Measurements from ENCODE around the gene CAV1.
"Not testable (repeated sequence)": the region's sequence is repeated elsewhere in the genome, so short reads cannot be mapped to it uniquely, and the experiment has no call there.

Gene CAV1

DNA sequence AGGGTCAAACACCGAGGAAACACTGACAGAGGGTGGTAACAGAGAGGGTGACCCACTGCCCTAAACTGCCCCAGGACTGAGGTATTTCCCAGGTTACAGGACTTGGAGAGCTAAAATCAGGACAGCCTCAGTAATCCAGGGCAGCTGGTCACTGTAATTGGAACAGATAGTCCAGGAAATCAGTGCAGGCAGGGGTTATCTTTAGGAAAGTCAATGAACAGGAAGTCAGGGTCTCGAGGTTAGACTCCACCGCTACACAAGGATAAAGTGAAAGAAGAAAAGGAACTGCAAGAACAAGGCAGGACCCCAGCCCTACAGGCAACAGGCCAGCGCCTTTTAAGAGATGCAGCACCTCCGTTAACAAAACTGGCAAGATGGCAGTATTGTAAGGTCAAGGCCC, 61.1 kb downstream of the CAV1 start:
- H3K4me3 ChIP-seq (ENCODE audit: low read depth, low read length) = no peak overlapping the region
- TF ChIP-seq, protein P1, sequence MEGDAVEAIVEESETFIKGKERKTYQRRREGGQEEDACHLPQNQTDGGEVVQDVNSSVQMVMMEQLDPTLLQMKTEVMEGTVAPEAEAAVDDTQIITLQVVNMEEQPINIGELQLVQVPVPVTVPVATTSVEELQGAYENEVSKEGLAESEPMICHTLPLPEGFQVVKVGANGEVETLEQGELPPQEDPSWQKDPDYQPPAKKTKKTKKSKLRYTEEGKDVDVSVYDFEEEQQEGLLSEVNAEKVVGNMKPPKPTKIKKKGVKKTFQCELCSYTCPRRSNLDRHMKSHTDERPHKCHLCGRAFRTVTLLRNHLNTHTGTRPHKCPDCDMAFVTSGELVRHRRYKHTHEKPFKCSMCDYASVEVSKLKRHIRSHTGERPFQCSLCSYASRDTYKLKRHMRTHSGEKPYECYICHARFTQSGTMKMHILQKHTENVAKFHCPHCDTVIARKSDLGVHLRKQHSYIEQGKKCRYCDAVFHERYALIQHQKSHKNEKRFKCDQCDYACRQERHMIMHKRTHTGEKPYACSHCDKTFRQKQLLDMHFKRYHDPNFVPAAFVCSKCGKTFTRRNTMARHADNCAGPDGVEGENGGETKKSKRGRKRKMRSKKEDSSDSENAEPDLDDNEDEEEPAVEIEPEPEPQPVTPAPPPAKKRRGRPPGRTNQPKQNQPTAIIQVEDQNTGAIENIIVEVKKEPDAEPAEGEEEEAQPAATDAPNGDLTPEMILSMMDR (IDR thresholded peaks at IDR 0.05; ENCODE audit: borderline replicate concordance, insufficient read depth, low read depth, low read length) = no peak

DNA sequence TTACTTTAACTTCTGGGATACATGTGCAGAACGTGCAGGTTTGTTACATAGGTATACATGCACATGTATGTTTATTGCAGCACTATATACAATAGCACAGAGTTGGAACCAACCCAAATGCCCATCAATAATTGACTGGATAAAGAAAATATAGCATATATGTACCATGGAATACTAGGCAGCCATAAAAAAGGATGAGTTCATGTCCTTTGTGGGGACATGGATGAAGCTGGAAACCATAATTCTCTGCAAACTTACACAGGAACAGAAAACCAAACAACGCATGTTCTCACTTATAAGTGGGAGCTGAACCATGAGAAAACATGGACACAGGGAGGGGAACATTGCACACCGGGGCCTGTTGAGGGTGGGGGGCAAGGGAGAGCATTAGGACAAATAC, 62.4 kb downstream of the CAV1 start:
- H3K4me3 ChIP-seq (ENCODE audit: low read depth, low read length) = not testable (repeated sequence)

DNA sequence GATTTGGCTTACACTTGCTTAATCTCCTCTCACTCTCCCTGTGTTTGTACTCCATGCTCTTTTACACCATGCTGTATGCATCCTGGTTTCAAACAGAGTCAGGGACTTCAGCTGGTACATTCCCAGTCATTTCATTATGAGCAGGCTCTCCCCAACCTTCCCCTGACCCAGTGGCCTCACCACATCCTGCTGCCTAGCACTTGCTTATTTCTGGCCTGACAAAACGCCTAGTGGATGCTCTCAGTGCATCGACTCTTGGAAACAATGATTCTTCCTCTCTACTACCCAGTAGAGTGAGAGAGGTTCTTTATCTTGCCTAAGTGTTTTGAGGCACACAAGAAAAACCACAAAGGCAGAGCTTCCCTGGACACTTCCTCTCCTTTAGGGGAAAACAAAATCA, 63.4 kb downstream of the CAV1 start:
- no peak overlapping the region for H3K4me3 ChIP-seq (ENCODE audit: low read depth, low read length)
- TF ChIP-seq, protein P1 (IDR thresholded peaks at IDR 0.05; ENCODE audit: borderline replicate concordance, insufficient read depth, low read depth, low read length) = no peak

DNA sequence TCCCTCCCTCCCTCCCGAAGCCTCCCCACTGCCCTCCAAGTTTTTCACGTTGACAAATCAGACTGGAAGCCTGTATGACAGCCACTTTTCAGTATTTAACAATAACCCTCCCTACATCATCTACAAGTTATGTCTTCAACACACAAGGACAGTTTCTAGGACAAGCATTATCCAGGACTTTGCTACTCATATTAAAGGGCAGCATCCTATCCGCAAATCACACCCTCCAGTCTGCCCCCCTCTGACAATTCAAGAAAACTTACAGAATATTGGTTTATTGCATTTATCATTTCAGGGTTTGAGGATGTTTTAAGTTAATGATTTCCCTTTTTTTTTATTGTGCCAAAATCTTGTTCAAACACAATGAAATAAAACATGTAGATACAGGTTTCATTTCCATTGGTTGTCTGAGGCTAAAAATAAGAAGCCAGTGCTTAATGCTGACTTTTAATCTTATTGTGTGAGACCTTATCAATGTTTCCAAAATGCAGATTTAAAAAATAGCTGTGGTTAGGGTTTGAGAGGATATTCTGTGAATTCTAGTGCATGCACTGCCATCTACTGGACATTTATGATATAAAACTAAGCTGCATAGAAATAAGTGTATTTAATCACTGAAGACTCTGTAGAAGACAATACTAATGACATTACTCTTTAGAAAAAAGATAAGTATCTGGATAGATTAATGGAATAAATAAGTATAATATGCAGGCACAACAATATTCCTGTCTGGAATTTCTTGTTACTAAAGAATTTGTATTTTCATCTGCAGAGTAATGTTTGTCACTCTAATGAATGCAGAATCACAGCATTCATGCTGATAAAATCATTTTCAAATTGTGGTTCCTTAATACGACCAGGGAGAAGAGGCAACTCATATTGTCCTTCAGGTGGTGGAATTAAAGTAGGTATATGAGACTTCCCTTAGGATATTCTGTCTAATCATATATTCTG, 64.1 kb downstream of the CAV1 start:
- TF ChIP-seq, protein P1 (IDR thresholded peaks at IDR 0.05; ENCODE audit: borderline replicate concordance, insufficient read depth, low read depth, low read length) = no peak
- no peak overlapping the region for H3K4me3 ChIP-seq (ENCODE audit: low read depth, low read length)

DNA sequence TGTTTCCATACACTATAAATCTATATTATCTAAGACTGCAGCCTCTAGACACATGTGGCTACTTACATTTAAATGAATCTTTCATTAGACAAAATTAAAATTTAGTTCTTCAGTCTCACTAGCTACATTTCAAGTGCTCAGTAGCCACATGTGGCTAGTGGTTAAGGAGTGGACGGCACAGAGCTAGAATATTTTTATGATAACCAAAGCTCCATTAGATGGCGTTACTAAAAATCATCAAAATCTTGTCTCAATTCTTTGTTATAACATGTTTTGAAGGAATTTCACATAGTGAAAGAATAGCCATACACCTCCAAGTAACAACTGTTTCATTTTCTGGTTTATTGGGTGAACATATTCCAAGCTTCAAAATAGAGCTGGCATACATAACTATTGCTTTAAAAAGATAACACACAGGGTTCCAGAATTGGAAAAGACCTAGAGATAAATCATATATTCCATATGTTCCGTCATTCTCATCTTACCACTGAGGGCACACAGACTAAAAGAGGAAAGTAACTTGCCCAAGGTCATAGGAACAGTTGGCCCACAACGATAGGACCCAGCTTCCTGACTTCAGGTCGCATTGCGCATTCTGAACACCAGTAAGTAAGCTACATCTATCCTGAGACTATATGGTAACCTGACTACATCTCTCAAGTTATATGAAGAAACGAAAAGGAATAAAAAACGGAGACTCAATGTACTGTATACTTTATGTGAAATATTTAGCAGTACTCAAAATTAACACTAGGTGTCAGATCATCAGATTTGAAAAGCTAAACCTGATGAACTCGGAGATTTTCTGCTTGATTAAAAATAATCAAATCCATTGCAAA, 66.6 kb downstream of the CAV1 start:
- no peak overlapping the region for H3K4me3 ChIP-seq (ENCODE audit: low read depth, low read length)

DNA sequence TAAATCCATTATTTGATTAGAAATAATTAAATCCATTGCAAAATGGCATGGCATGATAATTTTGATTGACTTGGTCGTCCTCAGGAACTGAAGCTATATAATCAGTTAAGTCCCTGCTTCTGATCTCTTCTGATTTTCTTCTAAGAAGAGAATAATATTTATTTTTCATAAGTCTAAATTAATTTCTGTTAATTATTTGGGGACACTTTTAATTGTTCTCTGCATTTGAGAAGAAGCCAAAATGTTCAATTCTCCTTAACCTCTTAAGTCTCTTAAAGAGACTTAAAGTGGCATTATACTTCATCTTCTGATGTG, 67.2 kb downstream of the CAV1 start:
- no peak overlapping the region for H3K4me3 ChIP-seq (ENCODE audit: low read depth, low read length)

More for the DNA sequence above, 66.6 kb downstream of the CAV1 start:
- TF ChIP-seq, protein P1 (IDR thresholded peaks at IDR 0.05; ENCODE audit: borderline replicate concordance, insufficient read depth, low read depth, low read length) = 0 out of 2 replicates have a peak, but pooled peaks have one; percentile 10

DNA sequence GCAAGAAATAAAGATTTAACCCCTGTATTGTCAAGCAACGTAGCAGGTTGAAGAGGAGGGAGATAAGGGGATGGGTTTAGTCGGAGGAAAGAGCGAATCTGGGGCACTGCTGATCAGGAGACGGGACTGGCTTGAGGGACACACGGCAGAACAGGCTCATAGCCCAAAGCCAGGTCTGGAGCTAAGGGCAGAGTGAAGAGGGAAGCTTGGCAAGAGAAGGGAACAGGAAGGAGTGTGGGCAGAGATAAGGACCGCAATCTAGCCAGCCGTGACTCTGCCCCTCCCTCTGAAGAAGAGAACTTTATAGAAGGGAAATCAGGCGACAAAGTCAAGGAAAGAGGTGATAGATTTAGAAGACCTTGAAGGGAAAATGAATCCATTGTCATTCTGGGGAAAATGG, 67.6 kb downstream of the CAV1 start:
- no peak overlapping the region for H3K4me3 ChIP-seq (ENCODE audit: low read depth, low read length)
- TF ChIP-seq, protein P1 (IDR thresholded peaks at IDR 0.05; ENCODE audit: borderline replicate concordance, insufficient read depth, low read depth, low read length) = no peak

More for the DNA sequence above, 67.2 kb downstream of the CAV1 start:
- TF ChIP-seq, protein P1 (IDR thresholded peaks at IDR 0.05; ENCODE audit: borderline replicate concordance, insufficient read depth, low read depth, low read length) = no peak
